H9 (cell line): Measurements from ENCODE around the gene TPBGL. TPM values are rescaled to one million over a fixed set of nuclear protein-coding genes. Genes with fewer than 3 reads are reported as not detected.

Experiments
- DNase-seq: peaks from one replicate; pipeline ENCODE4 v3.0.0-alpha.2; 2017
- H2AFZ ChIP-seq: one replicate; pipeline ENCODE4 v1.6.1; 2013; ENCODE audit warnings: mild to moderate bottlenecking, low read length, control low read depth, moderate library complexity
- H2AK5ac ChIP-seq: 2 replicates; pipeline ENCODE4 v1.6.1; 2013; ENCODE audit warnings: low read length, control low read depth, mixed read lengths; ENCODE audit not compliant: insufficient read length
- H2BK120ac ChIP-seq: one replicate; pipeline ENCODE4 v1.6.1; 2013; ENCODE audit warnings: low read depth, mild to moderate bottlenecking, low read length, control low read depth, inconsistent platforms; ENCODE audit not compliant: poor library complexity, severe bottlenecking
- H2BK12ac ChIP-seq: 2 replicates; pipeline ENCODE4 v1.6.1; 2013; ENCODE audit warnings: low read length, control low read depth, mixed read lengths, low read depth; ENCODE audit not compliant: insufficient read length
- H2BK15ac ChIP-seq: 2 replicates; pipeline ENCODE4 v1.6.1; 2013; ENCODE audit warnings: low read depth, low read length, control low read depth
- H2BK20ac ChIP-seq: one replicate; pipeline ENCODE4 v1.6.1; 2013; ENCODE audit warnings: low read depth, mild to moderate bottlenecking, low read length, control low read depth, inconsistent platforms; ENCODE audit not compliant: poor library complexity, severe bottlenecking
- H2BK5ac ChIP-seq: 2 replicates; pipeline ENCODE4 v1.6.1; 2013; ENCODE audit warnings: low read length, control low read depth, mixed read lengths; ENCODE audit not compliant: insufficient read length
- H3K14ac ChIP-seq: 2 replicates; pipeline ENCODE4 v1.6.1; 2013; ENCODE audit warnings: low read length, control low read depth; ENCODE audit not compliant: insufficient read depth
- H3K18ac ChIP-seq: 2 replicates; pipeline ENCODE4 v1.6.1; 2013; ENCODE audit warnings: low read depth, mild to moderate bottlenecking, mixed read lengths, low read length, control low read depth; ENCODE audit not compliant: insufficient read length
- H3K23ac ChIP-seq: 2 replicates; pipeline ENCODE4 v1.6.1; 2013; ENCODE audit warnings: low read length, control low read depth, mixed read lengths, low read depth; ENCODE audit not compliant: insufficient read length
- H3K23me2 ChIP-seq: 2 replicates; pipeline ENCODE4 v1.6.1; 2013; ENCODE audit warnings: low read depth, mild to moderate bottlenecking, mixed read lengths, low read length, control low read depth; ENCODE audit not compliant: insufficient read length, poor library complexity, severe bottlenecking
- H3K27ac ChIP-seq: 2 replicates; pipeline ENCODE4 v1.5.1; 2013; ENCODE audit warnings: low read length, control low read depth, mixed read lengths, low read depth; ENCODE audit not compliant: insufficient read length
- H3K27me3 ChIP-seq: 2 replicates; pipeline ENCODE4 v1.6.1; 2013; ENCODE audit warnings: low read length, control low read depth, inconsistent platforms; ENCODE audit not compliant: insufficient read depth
- H3K4ac ChIP-seq: 2 replicates; pipeline ENCODE4 v1.6.1; 2013; ENCODE audit warnings: low read depth, mild to moderate bottlenecking, control low read depth, inconsistent platforms, low read length, moderate library complexity
- H3K4me1 ChIP-seq: 2 replicates; pipeline ENCODE4 v1.6.1; 2013; ENCODE audit warnings: low read length, control low read depth, inconsistent platforms; ENCODE audit not compliant: insufficient read depth
- H3K4me2 ChIP-seq: 2 replicates; pipeline ENCODE4 v1.6.1; 2013; ENCODE audit warnings: low read length, control low read depth, mixed read lengths; ENCODE audit not compliant: insufficient read length, insufficient read depth
- H3K56ac ChIP-seq: 2 replicates; pipeline ENCODE4 v1.6.1; 2013; ENCODE audit warnings: low read depth, mild to moderate bottlenecking, mixed read lengths, low read length, control low read depth; ENCODE audit not compliant: insufficient read length
- H3K79me1 ChIP-seq: 2 replicates; pipeline ENCODE4 v1.6.1; 2013; ENCODE audit warnings: low read depth, mild to moderate bottlenecking, moderate library complexity, low read length, control low read depth, inconsistent platforms; ENCODE audit not compliant: insufficient read depth, poor library complexity, severe bottlenecking
- H3K79me2 ChIP-seq: 2 replicates; pipeline ENCODE4 v1.6.1; 2013; ENCODE audit warnings: low read length, control low read depth, inconsistent platforms; ENCODE audit not compliant: insufficient read depth
- H3K9ac ChIP-seq: 2 replicates; pipeline ENCODE4 v1.6.1; 2013; ENCODE audit warnings: low read length, control low read depth, mixed read lengths; ENCODE audit not compliant: insufficient read length; ENCODE audit errors: extremely low read depth
- H3K9me3 ChIP-seq: one replicate; pipeline ENCODE4 v1.6.1; 2013; ENCODE audit warnings: low read depth, low read length, inconsistent platforms; ENCODE audit not compliant: control insufficient read depth
- H3T11ph ChIP-seq: one replicate; pipeline ENCODE4 v1.6.1; 2013; ENCODE audit warnings: mild to moderate bottlenecking, low read length, control low read depth, inconsistent platforms
- H4K20me1 ChIP-seq: one replicate; pipeline ENCODE4 v1.6.1; 2013; ENCODE audit not compliant: control insufficient read depth, insufficient read length, insufficient read depth
- H4K5ac ChIP-seq: 2 replicates; pipeline ENCODE4 v1.6.1; 2013; ENCODE audit warnings: low read depth, mild to moderate bottlenecking, mixed read lengths, low read length, control low read depth; ENCODE audit not compliant: insufficient read length
- H4K8ac ChIP-seq: replicated peaks from 2 replicates; pipeline ENCODE4 v1.6.1; 2013; ENCODE audit warnings: low read length, control low read depth, mixed read lengths, low read depth; ENCODE audit not compliant: insufficient read length
- H4K91ac ChIP-seq: 2 replicates; pipeline ENCODE4 v1.6.1; 2013; ENCODE audit warnings: low read depth, mild to moderate bottlenecking, moderate library complexity, mixed read lengths, low read length, control low read depth; ENCODE audit not compliant: insufficient read length
- H3K27ac Mint-ChIP-seq, 3 experiments: 2 replicates in 2 of 3; 3 replicates in 1 of 3; pipeline ENCODE4 v1.8.0; 2020 to 2021; ENCODE audit warnings: mixed read lengths in 3 of 3, mild to moderate bottlenecking in 1 of 3, moderate library complexity in 1 of 3
- H3K27me3 Mint-ChIP-seq: 2 replicates; pipeline ENCODE4 v1.8.0; 2021; ENCODE audit warnings: low read depth, mild to moderate bottlenecking, moderate library complexity, mixed read lengths
- H3K36me3 Mint-ChIP-seq, 3 experiments: 2 replicates in 2 of 3; 3 replicates in 1 of 3; pipeline ENCODE4 v1.8.0; 2020 to 2021; ENCODE audit warnings: low read depth in 3 of 3, mixed read lengths in 3 of 3; ENCODE audit not compliant: insufficient read depth in 1 of 3
- H3K4me1 Mint-ChIP-seq, 2 experiments: 2 replicates each; pipeline ENCODE4 v1.8.0; 2020; ENCODE audit warnings: mixed read lengths in 2 of 2
- H3K4me3 Mint-ChIP-seq, 2 experiments: 2 replicates in 1 of 2; 3 replicates in 1 of 2; pipeline ENCODE4 v1.8.0; 2020 to 2021; ENCODE audit warnings: mild to moderate bottlenecking in 2 of 2, mixed read lengths in 2 of 2, moderate library complexity in 1 of 2
- H3K9me3 Mint-ChIP-seq, 2 experiments: 2 replicates in 1 of 2; 3 replicates in 1 of 2; pipeline ENCODE4 v1.8.0; 2020; ENCODE audit warnings: mild to moderate bottlenecking in 2 of 2, mixed read lengths in 2 of 2, moderate library complexity in 1 of 2
- whole genome bisulfite sequencing: extraction: QIAGEN DNeasy Blood & Tissue Kit; methylation state at CpG from one replicate; pipeline ENCODE4 v1.1.7; 2013; ENCODE audit warnings: missing lambda C conversion rate, low lambda C conversion rate, mixed read lengths; ENCODE audit not compliant: insufficient read length; ENCODE audit errors: extremely low coverage; 5-methylcytosine and 5-hydroxymethylcytosine counted together
- total RNA-seq: library from RNA; stranded (reverse); gene quantifications from 2 replicates; pipeline ENCODE4 v1.2.1, GENCODE V29; 2021
- TF ChIP-seq, protein P1 (sequence below): fragments of 200-600 bp; sonication (generic); conservative IDR thresholded peaks from 3 replicates; pipeline ENCODE4 v1.8.0; 2021; ENCODE audit warnings: antibody characterized with exemption, mild to moderate bottlenecking

TPBGL gene
- total RNA-seq, 1 experiment from 2014 or later: 0.61 TPM

DNA sequence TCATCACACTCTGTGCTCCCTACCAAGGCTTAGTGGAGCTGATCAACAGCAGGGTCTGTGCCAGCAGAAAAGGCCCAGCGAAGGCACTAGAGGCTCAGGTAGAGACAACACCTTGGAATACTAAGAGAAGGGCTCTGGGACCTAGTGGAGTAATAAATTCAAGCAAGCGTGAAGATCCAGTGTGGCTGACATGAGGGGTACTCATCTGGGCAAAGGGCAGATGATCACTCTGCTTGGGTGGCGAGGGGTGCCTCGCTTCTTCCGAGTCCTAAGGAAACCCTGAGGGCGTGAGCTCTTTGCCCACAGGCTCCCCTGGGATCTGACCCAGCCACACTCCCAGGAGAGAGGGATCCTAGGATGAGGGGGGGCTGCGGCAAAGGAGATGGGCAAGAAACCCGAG lies 3.5 kb upstream of the TPBGL start:
- Histone ChIP-seq H3K79me1 (no peaks in the 10 kb centered on the region), H2AFZ (no peak overlapping the region), H3K9ac (no peak overlapping the region), H2AK5ac (no peak overlapping the region), H2BK120ac (no peak overlapping the region), H3K4me2 (no peak overlapping the region), H3T11ph (no peak overlapping the region), H2BK15ac (no peak overlapping the region), H2BK20ac (no peak overlapping the region), H3K23ac (no peak overlapping the region), H4K5ac (no peak overlapping the region), H3K4me1 (peaks cover 5% of the 10 kb centered on the region), H3K79me2 (0 out of 2 replicates have a peak, but pooled peaks cover 2% of the 10 kb centered on the region), H3K27ac (no peak overlapping the region), H4K8ac (no peak overlapping the region), H3K4ac (no peak overlapping the region), H3K56ac (no peak overlapping the region), H2BK5ac (no peak overlapping the region), H3K18ac (no peak overlapping the region), H4K91ac (no peak overlapping the region), H2BK12ac (no peak overlapping the region), H3K9me3 (no peaks in the 10 kb centered on the region), H3K23me2 (peaks cover 7% of the 10 kb centered on the region), H3K27me3 (peaks cover 3% of the 10 kb centered on the region; the same call in 1 of the 2 replicates), H4K20me1 (no peaks in the 10 kb centered on the region), H3K14ac (no peak overlapping the region)
- Mint-ChIP-seq H3K9me3 (no peaks in the 10 kb centered on the region), H3K4me3 (no peak overlapping the region), H3K36me3 (no peaks in the 10 kb centered on the region), H3K27ac (no peak overlapping the region), H3K27me3 (peaks cover 37% of the 10 kb centered on the region), H3K4me1 (peaks cover 29 to 42% of the 10 kb centered on the region in 2 experiments)
- TF ChIP-seq, protein P1, sequence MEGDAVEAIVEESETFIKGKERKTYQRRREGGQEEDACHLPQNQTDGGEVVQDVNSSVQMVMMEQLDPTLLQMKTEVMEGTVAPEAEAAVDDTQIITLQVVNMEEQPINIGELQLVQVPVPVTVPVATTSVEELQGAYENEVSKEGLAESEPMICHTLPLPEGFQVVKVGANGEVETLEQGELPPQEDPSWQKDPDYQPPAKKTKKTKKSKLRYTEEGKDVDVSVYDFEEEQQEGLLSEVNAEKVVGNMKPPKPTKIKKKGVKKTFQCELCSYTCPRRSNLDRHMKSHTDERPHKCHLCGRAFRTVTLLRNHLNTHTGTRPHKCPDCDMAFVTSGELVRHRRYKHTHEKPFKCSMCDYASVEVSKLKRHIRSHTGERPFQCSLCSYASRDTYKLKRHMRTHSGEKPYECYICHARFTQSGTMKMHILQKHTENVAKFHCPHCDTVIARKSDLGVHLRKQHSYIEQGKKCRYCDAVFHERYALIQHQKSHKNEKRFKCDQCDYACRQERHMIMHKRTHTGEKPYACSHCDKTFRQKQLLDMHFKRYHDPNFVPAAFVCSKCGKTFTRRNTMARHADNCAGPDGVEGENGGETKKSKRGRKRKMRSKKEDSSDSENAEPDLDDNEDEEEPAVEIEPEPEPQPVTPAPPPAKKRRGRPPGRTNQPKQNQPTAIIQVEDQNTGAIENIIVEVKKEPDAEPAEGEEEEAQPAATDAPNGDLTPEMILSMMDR: no peak
- WGBS: no CpG with 5 or more reads among the region's 8 CpGs
- no peak for DNase-seq
